ENCODE results near the gene EFCC1. TPM values are rescaled to one million over a fixed set of nuclear protein-coding genes. Genes with fewer than 3 reads are reported as not detected.

Gene EFCC1
- total and polyA plus RNA-seq, 2 of the 8 experiments (the other 6 are each of a cell fraction or from before 2014, with no cell fraction given), result 0.14 to 0.37 TPM

DNA sequence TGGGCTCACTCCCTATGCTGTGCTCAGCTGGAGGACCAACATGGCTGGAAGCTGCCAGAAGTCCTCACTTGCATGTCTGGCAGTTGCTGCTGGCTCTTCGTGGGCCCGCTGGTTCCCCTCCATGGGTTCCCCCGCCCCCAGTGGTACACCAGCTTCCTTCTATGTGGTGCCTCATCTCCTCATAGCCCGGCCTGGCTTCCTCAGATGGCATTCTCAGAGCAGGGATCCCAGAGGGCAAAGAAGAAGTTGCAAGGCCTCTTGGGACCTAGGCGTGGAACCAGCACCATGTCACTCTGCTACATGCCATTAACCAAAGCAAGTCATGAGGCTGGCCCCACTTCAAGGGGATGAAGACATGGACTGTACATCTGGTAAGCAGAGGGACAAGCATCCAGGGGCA, 4.4 kb upstream of the EFCC1 start:
- no peak overlapping the region for H2BK20ac ChIP-seq (ENCODE audit: low read length)
- H4K5ac ChIP-seq (ENCODE audit: insufficient read length, low read depth, low read length), result no peak overlapping the region
- H3K9ac ChIP-seq (replicated peaks in 1 of 4; ENCODE audit: extremely low read depth in 1 of 4, low read depth in 3 of 4, low read length in 3 of 4), result no peak overlapping the region
- no peaks in the 10 kb centered on the region for H4K20me1 ChIP-seq (replicated peaks in 1 of 2; ENCODE audit: control insufficient read depth in 1 of 2, insufficient read depth in 2 of 2, low read length in 2 of 2)
- H2BK5ac ChIP-seq (ENCODE audit: low read depth, low read length), result no peak overlapping the region
- H3K4me3 ChIP-seq (ENCODE audit: extremely low read depth in 1 of 4, insufficient read depth in 2 of 4, low read depth in 3 of 4, low read length in 4 of 4), result no peak overlapping the region
- CTCF ChIA-PET (ENCODE audit: partially characterized antibody), result interaction anchor here (1.6 kb wide), 1 partner anchor 57 kb away, joined by 6 read pairs; no protein-coding TSS in a partner anchor
- FAIRE-seq, result no peak
- peaks cover 20% of the 10 kb centered on the region; the same call in 1 of the 2 replicates for H3K23me2 ChIP-seq (ENCODE audit: low read depth, low read length)
- H3K14ac ChIP-seq (ENCODE audit: insufficient read length), result no peak overlapping the region
- peak overlapping the region; percentile 16; the same call in 1 of the 2 replicates for H2AK5ac ChIP-seq (ENCODE audit: low read depth, low read length)
- no peak overlapping the region for H3K56ac ChIP-seq (replicated peaks; ENCODE audit: insufficient read length, low read depth, low read length)
- no peak for DNase-seq (ENCODE audit: low read depth in 1 of 2, low spot score in 2 of 2)
- H4K8ac ChIP-seq (ENCODE audit: extremely low read depth, insufficient read depth, low read length), result no peak overlapping the region
- H3K4me2 ChIP-seq (ENCODE audit: insufficient read depth in 1 of 2, low read depth in 2 of 2, low read length in 2 of 2), result no peak overlapping the region
- no peak overlapping the region for H2BK15ac ChIP-seq (ENCODE audit: low read length)
- TF ChIP-seq CTBP2 (IDR thresholded peaks at IDR 0.05; ENCODE audit: borderline replicate concordance, insufficient read depth, insufficient read length, low read length) (no peak), SP2 (IDR thresholded peaks at IDR 0.05; ENCODE audit: low read length) (no peak), YY1 (IDR thresholded peaks at IDR 0.05; ENCODE audit: low read depth, low read length) (no peak)
- TF ChIP-seq, protein P1, sequence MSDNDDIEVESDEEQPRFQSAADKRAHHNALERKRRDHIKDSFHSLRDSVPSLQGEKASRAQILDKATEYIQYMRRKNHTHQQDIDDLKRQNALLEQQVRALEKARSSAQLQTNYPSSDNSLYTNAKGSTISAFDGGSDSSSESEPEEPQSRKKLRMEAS (IDR thresholded peaks at IDR 0.05), result no peak
- peak overlapping the region; percentile 51 for H4K91ac ChIP-seq (replicated peaks; ENCODE audit: insufficient read length, low read length)
- POLR2A ChIA-PET (ENCODE audit: partially characterized antibody), result no interaction called here
- H3K79me2 ChIP-seq (ENCODE audit: control insufficient read depth in 1 of 2, insufficient read depth in 2 of 2, low read length in 2 of 2), result no peaks in the 10 kb centered on the region
- peaks cover 0 to 3% (median 0%) of the 10 kb centered on the region in 4 experiments; a peak in 1 of 8 replicates for H3K36me3 ChIP-seq (ENCODE audit: control insufficient read depth in 2 of 4, insufficient read depth in 4 of 4, low read length in 3 of 4)
- H2BK12ac ChIP-seq (ENCODE audit: low read depth, low read length), result peak overlapping the region; percentile 68; the same call in 1 of the 2 replicates
- no peak overlapping the region for H3K23ac ChIP-seq (ENCODE audit: insufficient read length)
- no peak overlapping the region for H3K18ac ChIP-seq (ENCODE audit: extremely low read depth, low read length)
- no peaks in the 10 kb centered on the region for H3K9me3 ChIP-seq (ENCODE audit: insufficient read depth in 2 of 2, low read depth in 1 of 2, low read length in 1 of 2)
- H2AFZ ChIP-seq (ENCODE audit: low read length), result no peak overlapping the region
- H3K4me1 ChIP-seq (replicated peaks in 1 of 4; ENCODE audit: control insufficient read depth in 3 of 4, insufficient read depth in 4 of 4, low read length in 3 of 4), result peaks cover 7 to 26% (median 19%) of the 10 kb centered on the region in 4 experiments
- no peak overlapping the region for H3K4ac ChIP-seq (replicated peaks; ENCODE audit: insufficient read length, low read depth, low read length)
- H2BK120ac ChIP-seq (replicated peaks; ENCODE audit: low read depth, low read length), result no peak overlapping the region
- no peaks in the 10 kb centered on the region for H3K79me1 ChIP-seq (ENCODE audit: low read depth, low read length)
- H3K27me3 ChIP-seq (replicated peaks in 1 of 4; ENCODE audit: control insufficient read depth in 3 of 4, extremely low read depth in 1 of 4, insufficient read depth in 3 of 4, low read length in 3 of 4), result peaks cover 22 to 42% (median 38%) of the 10 kb centered on the region in 4 experiments
- no peak overlapping the region for H3K27ac ChIP-seq (ENCODE audit: low read depth, low read length)
- 80% methylated on average over 3 of the region's 5 CpGs; no CpG with 5 or more reads in 1 of the 2 experiments for WGBS, 2 experiments (ENCODE audit: extremely low coverage in 1 of 2, insufficient coverage in 1 of 2, insufficient read length in 1 of 2, insufficient replicate concordance in 2 of 2, low coverage in 1 of 2, low lambda C conversion rate in 2 of 2, missing lambda C conversion rate in 1 of 2)
